HepG2 (cell line): ENCODE measurements around the gene DCST2. TPM values are rescaled to one million over a fixed set of nuclear protein-coding genes. Genes with fewer than 3 reads are reported as not detected.

ENCODE experiments used
- ADNP ChIP-seq: sonication (generic); formaldehyde crosslinking; IDR thresholded peaks from 2 replicates; pipeline ENCODE4 v1.4.0; 2020; ENCODE audit warnings: missing genetic modification reagents
- AGO2 ChIP-seq: fragments of 200-400 bp; formaldehyde crosslinking; optimal IDR thresholded peaks from 2 replicates; pipeline ENCODE3; 2017; ENCODE audit warnings: mild to moderate bottlenecking, low read depth, low read length, moderate library complexity
- ARHGAP35 ChIP-seq: sonication (generic); formaldehyde crosslinking; IDR thresholded peaks from 2 replicates; pipeline ENCODE4 v1.9.0; 2022; ENCODE audit warnings: mild to moderate bottlenecking, inconsistent platforms, moderate library complexity, missing genetic modification reagents, borderline replicate concordance
- BCL6 ChIP-seq: IDR thresholded peaks from 2 replicates; pipeline ENCODE4 v1.6.1; 2016; ENCODE audit warnings: missing genetic modification reagents, missing compliant biosample characterization
- BRCA1 ChIP-seq: sonication (generic); formaldehyde crosslinking; IDR thresholded peaks from 2 replicates; pipeline ENCODE4 v1.4.0; 2020; ENCODE audit warnings: missing genetic modification reagents
- DR1 ChIP-seq: sonication (generic); formaldehyde crosslinking; IDR thresholded peaks from 2 replicates; pipeline ENCODE4 v1.8.0; 2021; ENCODE audit warnings: mild to moderate bottlenecking, missing genetic modification reagents, inconsistent platforms
- ERF ChIP-seq: IDR thresholded peaks from 2 replicates; pipeline ENCODE4 v1.6.1; 2018; ENCODE audit warnings: missing biosample characterization, missing genetic modification reagents
- ETV5 ChIP-seq: IDR thresholded peaks from 2 replicates; pipeline ENCODE4 v1.6.1; 2018; ENCODE audit warnings: missing biosample characterization, missing genetic modification reagents, inconsistent platforms, borderline replicate concordance
- MTF2 ChIP-seq: sonication (generic); formaldehyde crosslinking; IDR thresholded peaks from 2 replicates; pipeline ENCODE4 v1.5.0; 2020; ENCODE audit warnings: missing genetic modification reagents, borderline replicate concordance
- NCOR1 ChIP-seq: fragments of 200-600 bp; sonication (generic); IDR thresholded peaks from 2 replicates; pipeline ENCODE4 v1.7.0; 2017; ENCODE audit warnings: antibody characterized with exemption, low read length, borderline replicate concordance
- NR1H2 ChIP-seq: sonication (generic); formaldehyde crosslinking; IDR thresholded peaks from 2 replicates; pipeline ENCODE4 v1.8.1; 2022; ENCODE audit warnings: low read depth, missing genetic modification reagents, borderline replicate concordance
- PHF21A ChIP-seq: sonication (generic); formaldehyde crosslinking; IDR thresholded peaks from 2 replicates; pipeline ENCODE4 v1.5.0; 2020; ENCODE audit warnings: mild to moderate bottlenecking, missing genetic modification reagents
- RCOR2 ChIP-seq: IDR thresholded peaks from 2 replicates; pipeline ENCODE4 v1.6.1; 2016; ENCODE audit warnings: missing biosample characterization, missing genetic modification reagents
- REL ChIP-seq: sonication (generic); formaldehyde crosslinking; conservative IDR thresholded peaks from 2 replicates; pipeline ENCODE4 v1.8.0; 2022; ENCODE audit warnings: mild to moderate bottlenecking, missing genetic modification reagents, moderate library complexity
- RFX5 ChIP-seq: IDR thresholded peaks from 2 replicates; pipeline ENCODE4 v1.6.1; 2011; ENCODE audit warnings: low read depth, low read length, improper control_type of control experiment
- RFXANK ChIP-seq: IDR thresholded peaks from 2 replicates; pipeline ENCODE4 v1.6.1; 2016
- SKI ChIP-seq: fragments of 450-650 bp; IDR thresholded peaks from one replicate; pipeline ENCODE4 v1.6.1; 2018; ENCODE audit warnings: mild to moderate bottlenecking; ENCODE audit not compliant: partially characterized antibody
- SP1 ChIP-seq, 2 experiments: fragments of 450-650 bp in 1 of 2; sonication (generic) in 1 of 2; formaldehyde crosslinking in 1 of 2; IDR thresholded peaks; 2 replicates each; pipeline versions ENCODE4 v1.4.0 to v1.6.1; 2016 to 2020; ENCODE audit warnings: missing genetic modification reagents in 1 of 2
- SP2 ChIP-seq: sonication (generic); formaldehyde crosslinking; IDR thresholded peaks from 2 replicates; pipeline ENCODE4 v1.5.1; 2020; ENCODE audit warnings: mild to moderate bottlenecking, missing genetic modification reagents
- YEATS2 ChIP-seq: sonication (generic); formaldehyde crosslinking; IDR thresholded peaks from 2 replicates; pipeline ENCODE4 v1.4.0; 2020; ENCODE audit warnings: missing genetic modification reagents, borderline replicate concordance
- ZBTB7B ChIP-seq: sonication (generic); formaldehyde crosslinking; IDR thresholded peaks from 2 replicates; pipeline ENCODE4 v1.4.0; 2020; ENCODE audit warnings: missing genetic modification reagents
- ZFAT ChIP-seq: sonication (generic); formaldehyde crosslinking; conservative IDR thresholded peaks from 2 replicates; pipeline ENCODE4 v1.8.1; 2023; ENCODE audit warnings: missing genetic modification reagents, inconsistent platforms
- ZNF614 ChIP-seq: IDR thresholded peaks from 2 replicates; pipeline ENCODE4 v1.6.1; 2018; ENCODE audit warnings: missing biosample characterization, missing genetic modification reagents, inconsistent platforms, borderline replicate concordance
- ZNF788 ChIP-seq: sonication (generic); formaldehyde crosslinking; IDR thresholded peaks from 2 replicates; pipeline ENCODE4 v1.5.0; 2020; ENCODE audit warnings: mild to moderate bottlenecking, missing genetic modification reagents, borderline replicate concordance
- ZNF816 ChIP-seq: sonication (generic); formaldehyde crosslinking; IDR thresholded peaks from 2 replicates; pipeline ENCODE4 v1.8.0; 2022; ENCODE audit warnings: missing genetic modification reagents, mild to moderate bottlenecking, borderline replicate concordance
- ZSCAN30 ChIP-seq: sonication (generic); formaldehyde crosslinking; IDR thresholded peaks from 2 replicates; pipeline ENCODE4 v1.5.0; 2020; ENCODE audit warnings: mild to moderate bottlenecking, missing genetic modification reagents
- polyA plus RNA-seq, 8 experiments: library from polyadenylated mRNA; depleted of rRNA in 3 of 8; stranded (reverse) in 7 of 8; unstranded in 1 of 8; fragments of >200 nt; fragmentation: Illumina TruSeq in 4 of 8; extraction: Trizol in 4 of 8; gene quantifications; 2 replicates each; pipeline versions ENCODE4 v1.2.1 to v1.2.3, GENCODE V29; 2011 to 2016; ENCODE audit warnings: low read depth in 4 of 8, missing spikeins in 1 of 8, mixed read lengths in 1 of 8; ENCODE audit not compliant: insufficient read depth in 1 of 8
- total RNA-seq, 5 experiments: library from RNA; depleted of rRNA; stranded (reverse); fragments of >200 nt; fragmentation: Illumina TruSeq; extraction: Trizol; gene quantifications; 2 replicates each; pipeline ENCODE4 v1.2.3, GENCODE V29; 2016; ENCODE audit warnings: low read depth in 1 of 5
- TF ChIP-seq, protein P1 (sequence below): sonication (generic); IDR thresholded peaks from 2 replicates; pipeline ENCODE4 v1.6.1; 2016; ENCODE audit warnings: low read depth, borderline replicate concordance
- TF ChIP-seq, protein P2 (sequence below): sonication (generic); formaldehyde crosslinking; IDR thresholded peaks from 2 replicates; pipeline ENCODE4 v1.4.0; 2020; ENCODE audit warnings: missing genetic modification reagents
- TF ChIP-seq, protein P3 (sequence below): sonication (generic); formaldehyde crosslinking; IDR thresholded peaks from 2 replicates; pipeline ENCODE4 v1.8.1; 2023; ENCODE audit warnings: mild to moderate bottlenecking, missing genetic modification reagents

DCST2 gene
- total and polyA plus RNA-seq, 2 of the 13 experiments (the other 11 are each of a cell fraction or from before 2014, with no cell fraction given), result 0.74 TPM; not detected in 1

DNA sequence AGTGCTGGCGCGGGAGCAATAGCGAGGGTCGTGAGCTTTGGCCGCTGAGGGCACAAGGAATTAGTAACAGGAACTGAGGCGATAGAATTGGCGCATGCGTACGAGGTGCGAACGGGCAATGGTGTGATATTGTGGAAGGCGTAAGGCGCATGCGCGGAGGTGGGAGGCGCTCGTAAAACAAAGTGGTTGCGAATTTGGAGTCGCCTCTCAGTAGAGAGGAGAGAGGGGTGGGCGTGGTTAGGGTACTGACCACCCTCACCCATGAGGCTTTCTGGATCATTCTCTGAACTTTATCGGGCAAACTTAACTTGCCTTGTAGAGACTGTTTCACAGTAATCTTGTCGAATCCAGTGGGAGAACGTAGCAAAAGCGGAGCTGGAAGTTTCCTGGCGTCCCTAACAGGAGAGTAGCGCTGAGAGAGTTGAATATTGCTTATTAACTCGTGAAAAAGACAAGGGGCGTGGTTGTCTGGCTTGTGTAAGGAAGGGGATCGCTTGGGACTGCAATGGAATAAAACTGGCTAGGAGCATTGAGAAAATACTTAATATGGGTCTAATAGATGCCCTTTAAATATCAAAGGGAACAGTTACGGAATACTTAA lies 58.7 kb downstream of the DCST2 start (continued):
- TF ChIP-seq ZNF788 (CRISPR knock-in tag) (no peak), RCOR2 (no peak), RFX5 (no peak), ZBTB7B (CRISPR knock-in tag) (no peak), ETV5 (CRISPR knock-in tag) (no peak), ZNF816 (CRISPR knock-in tag) (peak; percentile 81; the same call in 1 of the 2 replicates), SP1 (IDR thresholded peaks at IDR 0.05) (no peak), SP1 (CRISPR knock-in tag; IDR thresholded peaks at IDR 0.05) (peak; percentile 1; the same call in 1 of the 2 replicates), SP2 (CRISPR knock-in tag) (no peak), REL (CRISPR knock-in tag) (no peak; the same call in 1 of the 2 replicates), YEATS2 (CRISPR knock-in tag) (no peak; the same call in 1 of the 2 replicates), ADNP (CRISPR knock-in tag) (no peak), ZNF614 (CRISPR knock-in tag) (no peak; the same call in 1 of the 2 replicates), ARHGAP35 (CRISPR knock-in tag) (no peak), ZFAT (CRISPR knock-in tag) (no peak), RFXANK (no peak), ZSCAN30 (CRISPR knock-in tag) (no peak), BCL6 (CRISPR knock-in tag) (0 out of 2 replicates have a peak, but pooled peaks have one; percentile 29), AGO2 (peak; percentile 19), DR1 (CRISPR knock-in tag) (no peak; the same call in 1 of the 2 replicates), NR1H2 (CRISPR knock-in tag) (no peak; the same call in 1 of the 2 replicates), BRCA1 (CRISPR knock-in tag) (no peak), MTF2 (CRISPR knock-in tag) (no peak), PHF21A (CRISPR knock-in tag) (no peak), SKI (no peak), NCOR1 (no peak), ERF (CRISPR knock-in tag) (peak; percentile 14; the same call in 1 of the 2 replicates)
- TF ChIP-seq, protein P1, sequence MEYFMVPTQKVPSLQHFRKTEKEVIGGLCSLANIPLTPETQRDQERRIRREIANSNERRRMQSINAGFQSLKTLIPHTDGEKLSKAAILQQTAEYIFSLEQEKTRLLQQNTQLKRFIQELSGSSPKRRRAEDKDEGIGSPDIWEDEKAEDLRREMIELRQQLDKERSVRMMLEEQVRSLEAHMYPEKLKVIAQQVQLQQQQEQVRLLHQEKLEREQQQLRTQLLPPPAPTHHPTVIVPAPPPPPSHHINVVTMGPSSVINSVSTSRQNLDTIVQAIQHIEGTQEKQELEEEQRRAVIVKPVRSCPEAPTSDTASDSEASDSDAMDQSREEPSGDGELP, result no peak
- TF ChIP-seq, protein P2, sequence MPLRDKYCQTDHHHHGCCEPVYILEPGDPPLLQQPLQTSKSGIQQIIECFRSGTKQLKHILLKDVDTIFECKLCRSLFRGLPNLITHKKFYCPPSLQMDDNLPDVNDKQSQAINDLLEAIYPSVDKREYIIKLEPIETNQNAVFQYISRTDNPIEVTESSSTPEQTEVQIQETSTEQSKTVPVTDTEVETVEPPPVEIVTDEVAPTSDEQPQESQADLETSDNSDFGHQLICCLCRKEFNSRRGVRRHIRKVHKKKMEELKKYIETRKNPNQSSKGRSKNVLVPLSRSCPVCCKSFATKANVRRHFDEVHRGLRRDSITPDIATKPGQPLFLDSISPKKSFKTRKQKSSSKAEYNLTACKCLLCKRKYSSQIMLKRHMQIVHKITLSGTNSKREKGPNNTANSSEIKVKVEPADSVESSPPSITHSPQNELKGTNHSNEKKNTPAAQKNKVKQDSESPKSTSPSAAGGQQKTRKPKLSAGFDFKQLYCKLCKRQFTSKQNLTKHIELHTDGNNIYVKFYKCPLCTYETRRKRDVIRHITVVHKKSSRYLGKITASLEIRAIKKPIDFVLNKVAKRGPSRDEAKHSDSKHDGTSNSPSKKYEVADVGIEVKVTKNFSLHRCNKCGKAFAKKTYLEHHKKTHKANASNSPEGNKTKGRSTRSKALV (CRISPR knock-in tag), result no peak
- TF ChIP-seq, protein P3, sequence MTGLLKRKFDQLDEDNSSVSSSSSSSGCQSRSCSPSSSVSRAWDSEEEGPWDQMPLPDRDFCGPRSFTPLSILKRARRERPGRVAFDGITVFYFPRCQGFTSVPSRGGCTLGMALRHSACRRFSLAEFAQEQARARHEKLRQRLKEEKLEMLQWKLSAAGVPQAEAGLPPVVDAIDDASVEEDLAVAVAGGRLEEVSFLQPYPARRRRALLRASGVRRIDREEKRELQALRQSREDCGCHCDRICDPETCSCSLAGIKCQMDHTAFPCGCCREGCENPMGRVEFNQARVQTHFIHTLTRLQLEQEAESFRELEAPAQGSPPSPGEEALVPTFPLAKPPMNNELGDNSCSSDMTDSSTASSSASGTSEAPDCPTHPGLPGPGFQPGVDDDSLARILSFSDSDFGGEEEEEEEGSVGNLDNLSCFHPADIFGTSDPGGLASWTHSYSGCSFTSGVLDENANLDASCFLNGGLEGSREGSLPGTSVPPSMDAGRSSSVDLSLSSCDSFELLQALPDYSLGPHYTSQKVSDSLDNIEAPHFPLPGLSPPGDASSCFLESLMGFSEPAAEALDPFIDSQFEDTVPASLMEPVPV (CRISPR knock-in tag), result peak; percentile 13
